HG02852 (cell line): ENCODE results near the gene IGF2R.
"Not testable (repeated sequence)": the region's sequence is repeated elsewhere in the genome, so short reads cannot be mapped to it uniquely, and the experiment has no call there.

Experiments used
- ATAC-seq: cut with Tn5 transposase; IDR thresholded peaks from one replicate; pipeline ENCODE4 v1.9.1; 2021; ENCODE audit warnings: mild to moderate bottlenecking, moderate library complexity; ENCODE audit not compliant: unreplicated experiment

Gene IGF2R

GRCh38 chr6:160090442-160091239 lies 121.8 kb downstream of the IGF2R start:
- not testable (repeated sequence) for ATAC-seq

GRCh38 chr6:160092176-160092575 lies 123.3 kb downstream of the IGF2R start:
- ATAC-seq, result not testable (repeated sequence)

- ATAC-seq, result no peak
Measured at GRCh38 chr6:160092602-160093001, 123.7 kb downstream of the IGF2R start.

- ATAC-seq, result no peak
Measured at GRCh38 chr6:160093061-160093460, 124.2 kb downstream of the IGF2R start.

- no peak for ATAC-seq
Measured at GRCh38 chr6:160093946-160094345, 125.1 kb downstream of the IGF2R start.

GRCh38 chr6:160095146-160095845 lies 126.4 kb downstream of the IGF2R start:
- ATAC-seq, result no peak

- no peak for ATAC-seq
Measured at GRCh38 chr6:160101277-160102205, 132.7 kb downstream of the IGF2R start.

- no peak for ATAC-seq
Measured at GRCh38 chr6:160102399-160102798, 133.5 kb downstream of the IGF2R start.

GRCh38 chr6:160102956-160103824 lies 134.3 kb downstream of the IGF2R start:
- no peak for ATAC-seq

GRCh38 chr6:160103825-160104100 lies 134.9 kb downstream of the IGF2R start:
- ATAC-seq, result no peak

- no peak for ATAC-seq
Measured at GRCh38 chr6:160104821-160105517, 136.1 kb downstream of the IGF2R start.

GRCh38 chr6:160106010-160106409 lies 137.1 kb downstream of the IGF2R start:
- ATAC-seq, result no peak

GRCh38 chr6:160106701-160107100 lies 137.8 kb downstream of the IGF2R start:
- no peak for ATAC-seq

- no peak for ATAC-seq
Measured at GRCh38 chr6:160108077-160108476, 139.2 kb downstream of the IGF2R start.

GRCh38 chr6:160110586-160111123 lies 141.8 kb downstream of the IGF2R start:
- no peak for ATAC-seq

GRCh38 chr6:160111806-160112205 lies 142.9 kb downstream of the IGF2R start:
- no peak for ATAC-seq

- no peak for ATAC-seq
Measured at GRCh38 chr6:160112628-160113299, 143.9 kb downstream of the IGF2R start.

GRCh38 chr6:160114536-160114935 lies 145.7 kb downstream of the IGF2R start:
- not testable (repeated sequence) for ATAC-seq

- no peak for ATAC-seq
Measured at GRCh38 chr6:160115421-160115820, 146.5 kb downstream of the IGF2R start.
